HepG2 (cell line): ENCODE measurements around the gene RAPGEF6. TPM values are rescaled to one million over a fixed set of nuclear protein-coding genes. Genes with fewer than 3 reads are reported as not detected.

Experiments
- BHLHE40 ChIP-seq: IDR thresholded peaks from 2 replicates; pipeline ENCODE4 v1.6.1; 2011; ENCODE audit warnings: low read length, improper control_type of control experiment
- CHD2 ChIP-seq: IDR thresholded peaks from 2 replicates; pipeline ENCODE4 v1.6.1; 2011; ENCODE audit warnings: low read depth, low read length, improper control_type of control experiment
- ERF ChIP-seq: IDR thresholded peaks from 2 replicates; pipeline ENCODE4 v1.6.1; 2018; ENCODE audit warnings: missing biosample characterization, missing genetic modification reagents
- GZF1 ChIP-seq: sonication (generic); formaldehyde crosslinking; IDR thresholded peaks from 2 replicates; pipeline ENCODE4 v1.5.1; 2020; ENCODE audit warnings: mild to moderate bottlenecking, missing genetic modification reagents
- HCFC1 ChIP-seq: fragments of 150-350 bp; IDR thresholded peaks from 2 replicates; pipeline ENCODE4 v1.6.1; 2014; ENCODE audit warnings: low read depth, low read length
- JUNB ChIP-seq: sonication (generic); formaldehyde crosslinking; IDR thresholded peaks from 2 replicates; pipeline ENCODE4 v1.8.0; 2022; ENCODE audit warnings: missing genetic modification reagents, mild to moderate bottlenecking, borderline replicate concordance
- MIER2 ChIP-seq: IDR thresholded peaks from 2 replicates; pipeline ENCODE4 v1.6.1; 2016; ENCODE audit warnings: missing biosample characterization, missing genetic modification reagents
- NPAS2 ChIP-seq: sonication (generic); formaldehyde crosslinking; IDR thresholded peaks from 2 replicates; pipeline ENCODE4 v1.8.0; 2022; ENCODE audit warnings: mild to moderate bottlenecking, missing genetic modification reagents, borderline replicate concordance
- SAFB2 ChIP-seq: sonication (generic); formaldehyde crosslinking; IDR thresholded peaks from 2 replicates; pipeline ENCODE4 v1.5.1; 2020; ENCODE audit warnings: missing genetic modification reagents, low read depth, mild to moderate bottlenecking, borderline replicate concordance
- SMARCC2 ChIP-seq: fragments of 450-650 bp; IDR thresholded peaks from 2 replicates; pipeline ENCODE4 v1.6.1; 2017; ENCODE audit warnings: antibody characterized with exemption, mild to moderate bottlenecking
- ZMAT5 ChIP-seq: sonication (generic); formaldehyde crosslinking; IDR thresholded peaks from 2 replicates; pipeline ENCODE4 v1.5.0; 2020; ENCODE audit warnings: mild to moderate bottlenecking, low read depth, missing genetic modification reagents, borderline replicate concordance
- ZMYM4 ChIP-seq: sonication (generic); formaldehyde crosslinking; IDR thresholded peaks from 2 replicates; pipeline ENCODE4 v1.8.1; 2023; ENCODE audit warnings: mild to moderate bottlenecking, missing genetic modification reagents
- ZNF124 ChIP-seq: sonication (generic); formaldehyde crosslinking; IDR thresholded peaks from 2 replicates; pipeline ENCODE4 v1.4.0; 2020; ENCODE audit warnings: missing genetic modification reagents
- ZNF230 ChIP-seq: sonication (generic); formaldehyde crosslinking; IDR thresholded peaks from 2 replicates; pipeline ENCODE4 v1.4.0; 2020; ENCODE audit warnings: mild to moderate bottlenecking, missing genetic modification reagents
- ZNF33A ChIP-seq: sonication (generic); formaldehyde crosslinking; IDR thresholded peaks from 2 replicates; pipeline ENCODE4 v1.5.1; 2020; ENCODE audit warnings: missing genetic modification reagents, mild to moderate bottlenecking, moderate library complexity, borderline replicate concordance
- polyA plus RNA-seq, 8 experiments: library from polyadenylated mRNA; depleted of rRNA in 3 of 8; stranded (reverse) in 7 of 8; unstranded in 1 of 8; fragments of >200 nt; fragmentation: Illumina TruSeq in 4 of 8; extraction: Trizol in 4 of 8; gene quantifications; 2 replicates each; pipeline versions ENCODE4 v1.2.1 to v1.2.3, GENCODE V29; 2011 to 2016; ENCODE audit warnings: low read depth in 4 of 8, missing spikeins in 1 of 8, mixed read lengths in 1 of 8; ENCODE audit not compliant: insufficient read depth in 1 of 8
- total RNA-seq, 5 experiments: library from RNA; depleted of rRNA; stranded (reverse); fragments of >200 nt; fragmentation: Illumina TruSeq; extraction: Trizol; gene quantifications; 2 replicates each; pipeline ENCODE4 v1.2.3, GENCODE V29; 2016; ENCODE audit warnings: low read depth in 1 of 5
- TF ChIP-seq, protein P1 (sequence below): sonication (generic); formaldehyde crosslinking; IDR thresholded peaks from 2 replicates; pipeline ENCODE4 v1.4.0; 2020; ENCODE audit warnings: missing genetic modification reagents
- TF ChIP-seq, protein P2 (sequence below): sonication (generic); formaldehyde crosslinking; IDR thresholded peaks from 2 replicates; pipeline ENCODE4 v1.4.0; 2020; ENCODE audit warnings: missing genetic modification reagents

RAPGEF6 gene
- total and polyA plus RNA-seq, 2 of the 13 experiments (the other 11 are each of a cell fraction or from before 2014, with no cell fraction given) = 7.7 to 24.6 TPM

- TF ChIP-seq, protein P1, sequence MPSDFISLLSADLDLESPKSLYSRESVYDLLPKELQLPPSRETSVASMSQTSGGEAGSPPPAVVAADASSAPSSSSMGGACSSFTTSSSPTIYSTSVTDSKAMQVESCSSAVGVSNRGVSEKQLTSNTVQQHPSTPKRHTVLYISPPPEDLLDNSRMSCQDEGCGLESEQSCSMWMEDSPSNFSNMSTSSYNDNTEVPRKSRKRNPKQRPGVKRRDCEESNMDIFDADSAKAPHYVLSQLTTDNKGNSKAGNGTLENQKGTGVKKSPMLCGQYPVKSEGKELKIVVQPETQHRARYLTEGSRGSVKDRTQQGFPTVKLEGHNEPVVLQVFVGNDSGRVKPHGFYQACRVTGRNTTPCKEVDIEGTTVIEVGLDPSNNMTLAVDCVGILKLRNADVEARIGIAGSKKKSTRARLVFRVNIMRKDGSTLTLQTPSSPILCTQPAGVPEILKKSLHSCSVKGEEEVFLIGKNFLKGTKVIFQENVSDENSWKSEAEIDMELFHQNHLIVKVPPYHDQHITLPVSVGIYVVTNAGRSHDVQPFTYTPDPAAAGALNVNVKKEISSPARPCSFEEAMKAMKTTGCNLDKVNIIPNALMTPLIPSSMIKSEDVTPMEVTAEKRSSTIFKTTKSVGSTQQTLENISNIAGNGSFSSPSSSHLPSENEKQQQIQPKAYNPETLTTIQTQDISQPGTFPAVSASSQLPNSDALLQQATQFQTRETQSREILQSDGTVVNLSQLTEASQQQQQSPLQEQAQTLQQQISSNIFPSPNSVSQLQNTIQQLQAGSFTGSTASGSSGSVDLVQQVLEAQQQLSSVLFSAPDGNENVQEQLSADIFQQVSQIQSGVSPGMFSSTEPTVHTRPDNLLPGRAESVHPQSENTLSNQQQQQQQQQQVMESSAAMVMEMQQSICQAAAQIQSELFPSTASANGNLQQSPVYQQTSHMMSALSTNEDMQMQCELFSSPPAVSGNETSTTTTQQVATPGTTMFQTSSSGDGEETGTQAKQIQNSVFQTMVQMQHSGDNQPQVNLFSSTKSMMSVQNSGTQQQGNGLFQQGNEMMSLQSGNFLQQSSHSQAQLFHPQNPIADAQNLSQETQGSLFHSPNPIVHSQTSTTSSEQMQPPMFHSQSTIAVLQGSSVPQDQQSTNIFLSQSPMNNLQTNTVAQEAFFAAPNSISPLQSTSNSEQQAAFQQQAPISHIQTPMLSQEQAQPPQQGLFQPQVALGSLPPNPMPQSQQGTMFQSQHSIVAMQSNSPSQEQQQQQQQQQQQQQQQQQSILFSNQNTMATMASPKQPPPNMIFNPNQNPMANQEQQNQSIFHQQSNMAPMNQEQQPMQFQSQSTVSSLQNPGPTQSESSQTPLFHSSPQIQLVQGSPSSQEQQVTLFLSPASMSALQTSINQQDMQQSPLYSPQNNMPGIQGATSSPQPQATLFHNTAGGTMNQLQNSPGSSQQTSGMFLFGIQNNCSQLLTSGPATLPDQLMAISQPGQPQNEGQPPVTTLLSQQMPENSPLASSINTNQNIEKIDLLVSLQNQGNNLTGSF (CRISPR knock-in tag) = 0 out of 2 replicates have a peak, but pooled peaks have one; percentile 51
- TF ChIP-seq SAFB2 (CRISPR knock-in tag) (peak; percentile 83; the same call in 1 of the 2 replicates), GZF1 (CRISPR knock-in tag) (peak; percentile 53; the same call in 1 of the 2 replicates), JUNB (CRISPR knock-in tag) (no peak), ZNF124 (CRISPR knock-in tag) (no peak; the same call in 1 of the 2 replicates), HCFC1 (0 out of 2 replicates have a peak, but pooled peaks have one; percentile 11), CHD2 (peak; percentile 93), ERF (CRISPR knock-in tag) (peak; percentile 70), SMARCC2 (no peak), MIER2 (CRISPR knock-in tag) (0 out of 2 replicates have a peak, but pooled peaks have one; percentile 10), BHLHE40 (peak; percentile 33; the same call in 1 of the 2 replicates), ZMAT5 (CRISPR knock-in tag) (no peak), ZMYM4 (CRISPR knock-in tag) (peak; percentile 98), NPAS2 (CRISPR knock-in tag) (no peak), ZNF230 (CRISPR knock-in tag) (no peak), ZNF33A (CRISPR knock-in tag) (no peak)
- TF ChIP-seq, protein P2, sequence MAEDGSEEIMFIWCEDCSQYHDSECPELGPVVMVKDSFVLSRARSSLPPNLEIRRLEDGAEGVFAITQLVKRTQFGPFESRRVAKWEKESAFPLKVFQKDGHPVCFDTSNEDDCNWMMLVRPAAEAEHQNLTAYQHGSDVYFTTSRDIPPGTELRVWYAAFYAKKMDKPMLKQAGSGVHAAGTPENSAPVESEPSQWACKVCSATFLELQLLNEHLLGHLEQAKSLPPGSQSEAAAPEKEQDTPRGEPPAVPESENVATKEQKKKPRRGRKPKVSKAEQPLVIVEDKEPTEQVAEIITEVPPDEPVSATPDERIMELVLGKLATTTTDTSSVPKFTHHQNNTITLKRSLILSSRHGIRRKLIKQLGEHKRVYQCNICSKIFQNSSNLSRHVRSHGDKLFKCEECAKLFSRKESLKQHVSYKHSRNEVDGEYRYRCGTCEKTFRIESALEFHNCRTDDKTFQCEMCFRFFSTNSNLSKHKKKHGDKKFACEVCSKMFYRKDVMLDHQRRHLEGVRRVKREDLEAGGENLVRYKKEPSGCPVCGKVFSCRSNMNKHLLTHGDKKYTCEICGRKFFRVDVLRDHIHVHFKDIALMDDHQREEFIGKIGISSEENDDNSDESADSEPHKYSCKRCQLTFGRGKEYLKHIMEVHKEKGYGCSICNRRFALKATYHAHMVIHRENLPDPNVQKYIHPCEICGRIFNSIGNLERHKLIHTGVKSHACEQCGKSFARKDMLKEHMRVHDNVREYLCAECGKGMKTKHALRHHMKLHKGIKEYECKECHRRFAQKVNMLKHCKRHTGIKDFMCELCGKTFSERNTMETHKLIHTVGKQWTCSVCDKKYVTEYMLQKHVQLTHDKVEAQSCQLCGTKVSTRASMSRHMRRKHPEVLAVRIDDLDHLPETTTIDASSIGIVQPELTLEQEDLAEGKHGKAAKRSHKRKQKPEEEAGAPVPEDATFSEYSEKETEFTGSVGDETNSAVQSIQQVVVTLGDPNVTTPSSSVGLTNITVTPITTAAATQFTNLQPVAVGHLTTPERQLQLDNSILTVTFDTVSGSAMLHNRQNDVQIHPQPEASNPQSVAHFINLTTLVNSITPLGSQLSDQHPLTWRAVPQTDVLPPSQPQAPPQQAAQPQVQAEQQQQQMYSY = no peak
These were observed at the start of gene RAPGEF6 (continued) for GRCh38 chr5:131634996-131635683.
